Hepatocyte (in vitro differentiated cells): ENCODE results near the gene TOMM6. TPM values are rescaled to one million over a fixed set of nuclear protein-coding genes. Genes with fewer than 3 reads are reported as not detected.

Experiments used
- DNase-seq: peaks from one replicate; pipeline ENCODE4 v3.0.0-alpha.2; 2016; ENCODE audit warnings: low spot score
- H2AFZ ChIP-seq: fragments of 200-600 bp; sonication (generic); 2 replicates; pipeline ENCODE4 v1.6.0; 2016; ENCODE audit warnings: antibody characterized with exemption, mild to moderate bottlenecking
- H3K27ac ChIP-seq: fragments of 200-600 bp; sonication (generic); 2 replicates; pipeline ENCODE4 v1.5.1; 2016; ENCODE audit warnings: mild to moderate bottlenecking
- H3K27me3 ChIP-seq: fragments of 200-600 bp; sonication (generic); 2 replicates; pipeline ENCODE4 v1.6.1; 2016
- H3K36me3 ChIP-seq: fragments of 200-600 bp; sonication (generic); replicated peaks from 2 replicates; pipeline ENCODE4 v1.5.1; 2016; ENCODE audit warnings: low read depth; ENCODE audit not compliant: insufficient read depth
- H3K4me1 ChIP-seq: fragments of 200-600 bp; sonication (generic); 2 replicates; pipeline ENCODE4 v1.5.1; 2016; ENCODE audit warnings: mild to moderate bottlenecking, moderate library complexity; ENCODE audit not compliant: insufficient read depth
- H3K4me2 ChIP-seq: fragments of 200-600 bp; sonication (generic); 2 replicates; pipeline ENCODE4 v1.6.0; 2016
- H3K4me3 ChIP-seq: fragments of 200-600 bp; sonication (generic); 2 replicates; pipeline ENCODE4 v1.5.1; 2016; ENCODE audit warnings: mild to moderate bottlenecking
- H3K79me2 ChIP-seq: fragments of 200-600 bp; sonication (generic); 2 replicates; pipeline ENCODE4 v1.6.0; 2017; ENCODE audit warnings: mild to moderate bottlenecking
- H3K9me2 ChIP-seq: fragments of 200-600 bp; sonication (generic); replicated peaks from 2 replicates; pipeline ENCODE4 v1.6.0; 2017; ENCODE audit warnings: mild to moderate bottlenecking; ENCODE audit not compliant: insufficient read depth
- H3K9me3 ChIP-seq: fragments of 200-600 bp; sonication (generic); 2 replicates; pipeline ENCODE4 v1.5.1; 2016; ENCODE audit warnings: low read depth, mild to moderate bottlenecking
- H4K20me1 ChIP-seq: fragments of 200-600 bp; sonication (generic); 2 replicates; pipeline ENCODE4 v1.6.0; 2016; ENCODE audit warnings: mild to moderate bottlenecking; ENCODE audit not compliant: insufficient read depth, poor library complexity, severe bottlenecking
- EZH2 ChIP-seq: fragments of 200-600 bp; sonication (generic); IDR thresholded peaks from 2 replicates; pipeline ENCODE4 v1.6.1; 2016; ENCODE audit warnings: antibody characterized with exemption, mild to moderate bottlenecking, borderline replicate concordance
- EZH2phosphoT487 ChIP-seq: fragments of 200-600 bp; sonication (generic); IDR thresholded peaks from one replicate; pipeline ENCODE4 v1.6.1; 2018; ENCODE audit warnings: antibody characterized with exemption, mild to moderate bottlenecking, low read depth, moderate library complexity; ENCODE audit not compliant: unreplicated experiment, severe bottlenecking
- WGBS: methylation state at CpG from one replicate; pipeline ENCODE4 v1.1.6; 2016; ENCODE audit warnings: low lambda C conversion rate; ENCODE audit errors: missing lambda C conversion rate; 5-methylcytosine and 5-hydroxymethylcytosine counted together
- polyA plus RNA-seq: library from polyadenylated mRNA; unstranded; fragments of >200 nt; fragmentation: Nextera tagmentation; extraction: Ambion mirVana; gene quantifications from 2 replicates; pipeline ENCODE4 v1.2.1, GENCODE V29; 2016
- total RNA-seq: library from RNA; depleted of rRNA; stranded (reverse); fragments of >200 nt; gene quantifications from 2 replicates; pipeline ENCODE4 v1.2.3, GENCODE V29; 2014
- TF ChIP-seq, protein P1 (sequence below): fragments of 200-600 bp; sonication (generic); IDR thresholded peaks from 2 replicates; pipeline ENCODE4 v1.5.1; 2016; ENCODE audit warnings: antibody characterized with exemption, mild to moderate bottlenecking; ENCODE audit not compliant: poor library complexity

The TOMM6 gene
- total and polyA plus RNA-seq, 2 experiments from 2014 or later: 127 to 211 TPM

- 79% methylated on average over 13 of the region's 13 CpGs for WGBS
- DNase-seq: peak; percentile 38
- Histone ChIP-seq H4K20me1 (no peaks in the 10 kb centered on the region), H2AFZ (no peak overlapping the region), H3K9me2 (no peaks in the 10 kb centered on the region), H3K27ac (peak overlapping the region; percentile 48), H3K36me3 (no peaks in the 10 kb centered on the region), H3K79me2 (no peaks in the 10 kb centered on the region), H3K4me2 (no peak overlapping the region), H3K27me3 (no peaks in the 10 kb centered on the region), H3K9me3 (no peaks in the 10 kb centered on the region), H3K4me3 (no peak overlapping the region), H3K4me1 (no peaks in the 10 kb centered on the region)
- TF ChIP-seq EZH2phosphoT487 (no peak), EZH2 (no peak)
- TF ChIP-seq, protein P1, sequence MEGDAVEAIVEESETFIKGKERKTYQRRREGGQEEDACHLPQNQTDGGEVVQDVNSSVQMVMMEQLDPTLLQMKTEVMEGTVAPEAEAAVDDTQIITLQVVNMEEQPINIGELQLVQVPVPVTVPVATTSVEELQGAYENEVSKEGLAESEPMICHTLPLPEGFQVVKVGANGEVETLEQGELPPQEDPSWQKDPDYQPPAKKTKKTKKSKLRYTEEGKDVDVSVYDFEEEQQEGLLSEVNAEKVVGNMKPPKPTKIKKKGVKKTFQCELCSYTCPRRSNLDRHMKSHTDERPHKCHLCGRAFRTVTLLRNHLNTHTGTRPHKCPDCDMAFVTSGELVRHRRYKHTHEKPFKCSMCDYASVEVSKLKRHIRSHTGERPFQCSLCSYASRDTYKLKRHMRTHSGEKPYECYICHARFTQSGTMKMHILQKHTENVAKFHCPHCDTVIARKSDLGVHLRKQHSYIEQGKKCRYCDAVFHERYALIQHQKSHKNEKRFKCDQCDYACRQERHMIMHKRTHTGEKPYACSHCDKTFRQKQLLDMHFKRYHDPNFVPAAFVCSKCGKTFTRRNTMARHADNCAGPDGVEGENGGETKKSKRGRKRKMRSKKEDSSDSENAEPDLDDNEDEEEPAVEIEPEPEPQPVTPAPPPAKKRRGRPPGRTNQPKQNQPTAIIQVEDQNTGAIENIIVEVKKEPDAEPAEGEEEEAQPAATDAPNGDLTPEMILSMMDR: no peak
Observed at GRCh38 chr6:41824571-41825569, 37.4 kb downstream of the TOMM6 start.

DNA sequence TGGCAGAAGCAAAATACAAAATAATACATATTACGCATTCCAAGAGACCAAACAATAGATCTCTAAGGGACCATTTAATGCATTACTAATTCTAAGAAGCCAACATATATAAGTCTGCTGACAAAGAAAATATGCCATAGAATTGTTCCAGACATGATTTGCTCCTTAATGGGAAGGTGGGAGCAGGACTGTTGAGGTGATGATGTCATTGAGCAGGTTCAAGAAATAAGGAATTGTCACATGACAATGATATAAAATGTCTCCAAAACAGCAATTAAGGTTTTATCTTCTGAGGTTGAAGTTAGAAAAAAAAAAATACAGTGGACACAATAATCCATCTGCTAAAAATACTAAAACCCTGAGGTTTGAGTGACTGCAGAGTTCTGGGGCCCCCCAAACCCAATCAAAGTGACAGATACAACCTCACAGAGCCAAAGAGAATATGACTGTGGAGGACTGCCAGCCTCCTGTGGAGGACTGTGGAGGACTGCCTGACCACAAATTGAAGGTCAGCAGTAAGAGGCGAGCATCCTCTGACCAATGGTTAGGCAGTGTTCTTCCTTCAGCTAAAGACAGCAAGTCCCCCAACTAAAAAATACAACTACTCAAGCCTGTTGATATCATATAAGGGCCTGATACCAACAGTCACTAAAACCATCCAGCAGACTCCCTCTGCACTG lies 39.0 kb downstream of the TOMM6 start:
- Histone ChIP-seq H4K20me1 (no peaks in the 10 kb centered on the region), H3K36me3 (no peaks in the 10 kb centered on the region), H3K4me1 (no peaks in the 10 kb centered on the region), H3K4me2 (no peak overlapping the region), H3K27ac (no peak overlapping the region), H3K79me2 (no peaks in the 10 kb centered on the region), H3K9me2 (no peaks in the 10 kb centered on the region), H3K27me3 (no peaks in the 10 kb centered on the region), H3K9me3 (no peaks in the 10 kb centered on the region), H2AFZ (no peak overlapping the region), H3K4me3 (no peak overlapping the region)
- DNase-seq: no peak
- TF ChIP-seq, protein P1: no peak
- TF ChIP-seq EZH2 (no peak), EZH2phosphoT487 (no peak)
- WGBS: 100% methylated on average over 2 of the region's 2 CpGs

DNA sequence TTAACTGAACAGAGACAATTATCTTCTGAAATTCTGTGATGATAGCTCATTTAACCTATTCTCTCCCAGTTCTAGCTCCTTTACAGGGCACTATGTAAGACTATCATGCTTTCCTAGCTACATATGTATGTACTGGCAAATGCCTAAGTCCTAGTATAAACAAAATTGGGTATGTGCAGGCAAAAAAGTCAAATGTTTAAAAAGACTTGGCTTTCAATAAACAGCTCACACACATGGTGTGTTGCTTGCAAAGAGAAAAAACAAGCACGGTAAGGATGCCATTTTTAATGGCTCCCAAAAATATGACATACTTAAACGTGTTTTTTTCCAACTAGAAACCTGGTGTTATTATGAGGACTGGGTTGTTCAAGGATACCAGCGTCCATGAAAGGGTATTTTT lies 44.8 kb downstream of the TOMM6 start:
- Histone ChIP-seq H3K4me1 (no peaks in the 10 kb centered on the region), H3K27me3 (no peaks in the 10 kb centered on the region), H2AFZ (no peak overlapping the region), H3K27ac (no peak overlapping the region), H3K4me2 (no peak overlapping the region), H4K20me1 (no peaks in the 10 kb centered on the region), H3K36me3 (no peaks in the 10 kb centered on the region), H3K4me3 (no peak overlapping the region), H3K9me3 (no peaks in the 10 kb centered on the region), H3K79me2 (no peaks in the 10 kb centered on the region), H3K9me2 (no peaks in the 10 kb centered on the region)
- WGBS: 72% methylated on average over 3 of the region's 3 CpGs
- no peak for DNase-seq
- TF ChIP-seq EZH2phosphoT487 (no peak), EZH2 (no peak)
- TF ChIP-seq, protein P1: no peak
